ENCODE data around the gene GGPS1. TPM values are rescaled to one million over a fixed set of nuclear protein-coding genes. Genes with fewer than 3 reads are reported as not detected.

GGPS1 gene
- polyA plus RNA-seq, 1 donor (not counting 4 experiments of a cell fraction or from before 2014, with no cell fraction given) = 40.8 TPM

DNA sequence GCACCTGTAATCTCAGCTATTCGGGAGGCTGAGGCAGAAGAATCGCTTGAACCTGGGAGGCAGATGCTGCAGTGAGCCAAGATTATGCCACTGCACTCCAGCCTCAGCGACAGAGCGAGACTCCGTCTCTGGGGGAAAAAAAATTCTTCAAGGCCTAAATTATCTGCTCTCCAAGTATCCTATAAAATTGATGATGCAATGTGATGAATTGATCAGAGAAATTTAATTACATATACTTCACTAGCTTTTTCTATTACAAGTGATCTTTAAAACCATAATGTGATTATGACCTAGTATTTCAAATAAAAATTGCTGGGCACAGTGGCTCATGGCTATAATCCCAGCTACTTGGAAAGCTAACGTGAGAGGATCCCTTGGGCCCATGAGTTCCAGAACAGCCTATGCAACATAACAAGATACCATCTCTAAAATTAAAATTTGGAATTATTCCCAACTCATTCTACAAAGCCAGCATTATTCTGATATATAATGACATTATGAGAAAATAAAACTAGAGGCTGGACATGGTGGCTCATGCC lies 44.1 kb upstream of the GGPS1 start:
- TF ChIP-seq, protein P1, sequence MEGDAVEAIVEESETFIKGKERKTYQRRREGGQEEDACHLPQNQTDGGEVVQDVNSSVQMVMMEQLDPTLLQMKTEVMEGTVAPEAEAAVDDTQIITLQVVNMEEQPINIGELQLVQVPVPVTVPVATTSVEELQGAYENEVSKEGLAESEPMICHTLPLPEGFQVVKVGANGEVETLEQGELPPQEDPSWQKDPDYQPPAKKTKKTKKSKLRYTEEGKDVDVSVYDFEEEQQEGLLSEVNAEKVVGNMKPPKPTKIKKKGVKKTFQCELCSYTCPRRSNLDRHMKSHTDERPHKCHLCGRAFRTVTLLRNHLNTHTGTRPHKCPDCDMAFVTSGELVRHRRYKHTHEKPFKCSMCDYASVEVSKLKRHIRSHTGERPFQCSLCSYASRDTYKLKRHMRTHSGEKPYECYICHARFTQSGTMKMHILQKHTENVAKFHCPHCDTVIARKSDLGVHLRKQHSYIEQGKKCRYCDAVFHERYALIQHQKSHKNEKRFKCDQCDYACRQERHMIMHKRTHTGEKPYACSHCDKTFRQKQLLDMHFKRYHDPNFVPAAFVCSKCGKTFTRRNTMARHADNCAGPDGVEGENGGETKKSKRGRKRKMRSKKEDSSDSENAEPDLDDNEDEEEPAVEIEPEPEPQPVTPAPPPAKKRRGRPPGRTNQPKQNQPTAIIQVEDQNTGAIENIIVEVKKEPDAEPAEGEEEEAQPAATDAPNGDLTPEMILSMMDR (optimal IDR thresholded peaks at IDR 0.05 in 1 of 3, IDR thresholded peaks at IDR 0.05 in 1 of 3, conservative IDR thresholded peaks at IDR 0.05 in 1 of 3; ENCODE audit: extremely low read depth in 1 of 3, insufficient read depth in 2 of 3, low read length in 3 of 3) = no peak
- TF ChIP-seq EZH2 (IDR thresholded peaks at IDR 0.05; ENCODE audit: low read length) = no peak
- Histone ChIP-seq H3K4me1 (ENCODE audit: control insufficient read depth, extremely low read depth, insufficient read depth, low read length) (no peaks in the 10 kb centered on the region), H3K27me3 (ENCODE audit: control insufficient read depth, extremely low read depth, insufficient read depth, low read length) (no peaks in the 10 kb centered on the region), H3K4me3 (ENCODE audit: control insufficient read depth in 2 of 3, extremely low read depth in 1 of 3, insufficient read depth in 2 of 3, low read depth in 1 of 3, low read length in 3 of 3) (no peak overlapping the region), H3K9me3 (ENCODE audit: control insufficient read depth, low read depth, low read length) (no peaks in the 10 kb centered on the region), H4K20me1 (ENCODE audit: control insufficient read depth, extremely low read depth, insufficient read depth, low read length) (peaks cover 2% of the 10 kb centered on the region), H3K36me3 (ENCODE audit: control insufficient read depth in 2 of 2, extremely low read depth in 1 of 2, insufficient read depth in 2 of 2, low read length in 2 of 2) (no peaks in the 10 kb centered on the region), H3K9me1 (ENCODE audit: control insufficient read depth, extremely low read depth, insufficient read depth, low read length) (no peaks in the 10 kb centered on the region), H3K79me2 (ENCODE audit: control insufficient read depth, insufficient read depth, low read length) (peaks cover 90% of the 10 kb centered on the region), H2AFZ (ENCODE audit: control insufficient read depth, low read length) (no peak overlapping the region), H3K27ac (ENCODE audit: control insufficient read depth, insufficient read depth, low read length) (no peak overlapping the region), H3K4me2 (ENCODE audit: control insufficient read depth, extremely low read depth, insufficient read depth, low read depth, low read length) (no peak overlapping the region), H3K9ac (ENCODE audit: control insufficient read depth, extremely low read depth, insufficient read depth, low read length) (no peak overlapping the region)
- dilution Hi-C loops (cut with MboI; ENCODE audit: extremely low pct_ligation_motif_present, low sequenced_read_pairs) = no loop called here
- DNase-seq (ENCODE audit: low read depth, low spot score) (no peak), FAIRE-seq (no peak)

DNA sequence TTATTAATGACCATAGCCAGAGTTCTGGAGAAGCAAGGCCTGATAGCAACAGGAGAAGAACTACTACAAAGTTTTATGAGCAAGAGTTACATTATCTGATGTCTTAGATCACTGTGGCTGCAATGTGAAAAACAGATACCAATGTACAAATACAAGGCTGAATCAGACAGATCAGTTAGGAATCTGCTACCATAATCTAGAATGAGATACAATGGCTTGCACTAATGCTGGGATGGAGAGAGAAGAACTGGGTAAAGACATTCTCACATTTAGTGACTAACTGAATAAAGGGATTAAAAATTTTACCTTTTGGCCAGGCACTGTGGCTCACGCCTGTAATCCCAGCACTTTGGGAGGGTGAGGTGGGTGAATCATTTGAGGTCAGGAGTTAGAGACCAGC lies 41.7 kb upstream of the GGPS1 start:
- Histone ChIP-seq H3K4me3 (ENCODE audit: control insufficient read depth in 2 of 3, extremely low read depth in 1 of 3, insufficient read depth in 2 of 3, low read depth in 1 of 3, low read length in 3 of 3) (no peak overlapping the region), H3K4me1 (ENCODE audit: control insufficient read depth, extremely low read depth, insufficient read depth, low read length) (no peaks in the 10 kb centered on the region), H3K9me1 (ENCODE audit: control insufficient read depth, extremely low read depth, insufficient read depth, low read length) (peaks cover 4% of the 10 kb centered on the region), H3K9ac (ENCODE audit: control insufficient read depth, extremely low read depth, insufficient read depth, low read length) (no peak overlapping the region), H4K20me1 (ENCODE audit: control insufficient read depth, extremely low read depth, insufficient read depth, low read length) (peaks cover 4% of the 10 kb centered on the region), H2AFZ (ENCODE audit: control insufficient read depth, low read length) (no peak overlapping the region), H3K36me3 (ENCODE audit: control insufficient read depth in 2 of 2, extremely low read depth in 1 of 2, insufficient read depth in 2 of 2, low read length in 2 of 2) (no peaks in the 10 kb centered on the region), H3K27ac (ENCODE audit: control insufficient read depth, insufficient read depth, low read length) (no peak overlapping the region), H3K27me3 (ENCODE audit: control insufficient read depth, extremely low read depth, insufficient read depth, low read length) (no peaks in the 10 kb centered on the region), H3K9me3 (ENCODE audit: control insufficient read depth, low read depth, low read length) (no peaks in the 10 kb centered on the region), H3K79me2 (ENCODE audit: control insufficient read depth, insufficient read depth, low read length) (peaks cover 90% of the 10 kb centered on the region), H3K4me2 (ENCODE audit: control insufficient read depth, extremely low read depth, insufficient read depth, low read depth, low read length) (no peak overlapping the region)
- dilution Hi-C loops (cut with MboI; ENCODE audit: extremely low pct_ligation_motif_present, low sequenced_read_pairs) = no loop called here
- FAIRE-seq (peak; percentile 48), DNase-seq (ENCODE audit: low read depth, low spot score) (no peak)
- no peak for TF ChIP-seq EZH2 (IDR thresholded peaks at IDR 0.05; ENCODE audit: low read length)
- TF ChIP-seq, protein P1 (optimal IDR thresholded peaks at IDR 0.05 in 1 of 3, IDR thresholded peaks at IDR 0.05 in 1 of 3, conservative IDR thresholded peaks at IDR 0.05 in 1 of 3; ENCODE audit: extremely low read depth in 1 of 3, insufficient read depth in 2 of 3, low read length in 3 of 3) = no peak
